ENCODE data around the gene IGFBPL1.
"Not testable (repeated sequence)": the region's sequence is repeated elsewhere in the genome, so short reads cannot be mapped to it uniquely, and the experiment has no call there.

The IGFBPL1 gene

DNA sequence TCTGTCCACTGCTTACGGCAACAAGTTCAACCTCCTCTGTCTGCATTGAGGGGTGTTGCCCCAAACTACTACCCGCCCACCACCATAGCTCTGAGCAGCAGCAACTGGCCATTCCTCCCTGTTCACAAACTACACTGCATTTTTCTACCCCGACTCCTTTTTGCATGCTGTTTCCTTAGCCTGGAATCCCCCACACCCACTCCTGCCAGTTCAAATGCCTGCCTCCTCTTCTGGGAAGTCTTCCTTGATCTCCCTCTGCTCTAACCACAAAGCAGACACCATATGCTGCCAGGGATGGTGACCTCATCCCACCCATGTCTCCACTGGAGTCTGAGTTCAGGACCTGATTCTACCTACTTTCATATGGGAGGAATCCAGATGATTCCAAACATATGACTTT lies 18.5 kb downstream of the IGFBPL1 start:
- Histone ChIP-seq H3K9me3 (no peaks in the 10 kb centered on the region), H3K4me1 (peaks cover 0 to 3% (median 0%) of the 10 kb centered on the region in 4 donors), H3K4me3 (no peak overlapping the region), H3K27me3 (no peaks in the 10 kb centered on the region), H3K27ac (no peak overlapping the region), H3K36me3 (peaks cover 0 to 8% (median 3%) of the 10 kb centered on the region in 3 donors)
- DNase-seq: no peak
- intact Hi-C loops (cut with DNase I; ENCODE audit: low total_unique reads): loop anchor here (10.0 kb wide), 1 partner anchor 391 kb away; no protein-coding TSS in a partner anchor
- TF ChIP-seq, protein P1, sequence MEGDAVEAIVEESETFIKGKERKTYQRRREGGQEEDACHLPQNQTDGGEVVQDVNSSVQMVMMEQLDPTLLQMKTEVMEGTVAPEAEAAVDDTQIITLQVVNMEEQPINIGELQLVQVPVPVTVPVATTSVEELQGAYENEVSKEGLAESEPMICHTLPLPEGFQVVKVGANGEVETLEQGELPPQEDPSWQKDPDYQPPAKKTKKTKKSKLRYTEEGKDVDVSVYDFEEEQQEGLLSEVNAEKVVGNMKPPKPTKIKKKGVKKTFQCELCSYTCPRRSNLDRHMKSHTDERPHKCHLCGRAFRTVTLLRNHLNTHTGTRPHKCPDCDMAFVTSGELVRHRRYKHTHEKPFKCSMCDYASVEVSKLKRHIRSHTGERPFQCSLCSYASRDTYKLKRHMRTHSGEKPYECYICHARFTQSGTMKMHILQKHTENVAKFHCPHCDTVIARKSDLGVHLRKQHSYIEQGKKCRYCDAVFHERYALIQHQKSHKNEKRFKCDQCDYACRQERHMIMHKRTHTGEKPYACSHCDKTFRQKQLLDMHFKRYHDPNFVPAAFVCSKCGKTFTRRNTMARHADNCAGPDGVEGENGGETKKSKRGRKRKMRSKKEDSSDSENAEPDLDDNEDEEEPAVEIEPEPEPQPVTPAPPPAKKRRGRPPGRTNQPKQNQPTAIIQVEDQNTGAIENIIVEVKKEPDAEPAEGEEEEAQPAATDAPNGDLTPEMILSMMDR (IDR thresholded peaks at IDR 0.05): no peak

GRCh38 chr9:38404314-38404713 lies 19.9 kb downstream of the IGFBPL1 start:
- intact Hi-C loops (cut with DNase I; ENCODE audit: low total_unique reads): loop anchor here (10.0 kb wide), 1 partner anchor 390 kb away; no protein-coding TSS in a partner anchor
- Histone ChIP-seq H3K27me3 (no peaks in the 10 kb centered on the region), H3K36me3 (peaks cover 0 to 8% (median 3%) of the 10 kb centered on the region in 3 donors), H3K27ac (no peak overlapping the region), H3K4me1 (peaks cover 0 to 14% (median 7%) of the 10 kb centered on the region in 4 donors), H3K9me3 (no peaks in the 10 kb centered on the region), H3K4me3 (no peak overlapping the region)
- no peak for DNase-seq
- TF ChIP-seq, protein P1 (IDR thresholded peaks at IDR 0.05): no peak

DNA sequence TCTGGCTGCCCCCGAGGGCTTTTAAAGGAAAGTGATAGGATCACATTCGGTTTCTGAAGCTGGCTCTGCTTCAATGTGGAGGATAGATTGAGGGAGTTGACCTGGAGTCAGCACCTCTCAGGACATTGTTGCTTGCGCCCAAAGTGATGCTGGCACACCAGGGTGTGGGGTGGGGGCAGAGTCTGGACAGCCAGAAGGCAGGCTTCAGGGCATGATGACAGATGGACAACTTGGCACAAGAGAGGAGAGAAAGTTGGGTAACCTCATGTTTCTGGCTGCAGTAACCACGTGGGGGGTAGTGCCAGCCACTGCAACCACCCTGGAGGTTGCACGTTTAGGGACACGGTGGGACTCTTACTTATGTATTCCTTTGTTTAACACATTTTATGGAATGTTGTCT lies 22.3 kb downstream of the IGFBPL1 start:
- TF ChIP-seq, protein P1 (IDR thresholded peaks at IDR 0.05): no peak
- Histone ChIP-seq H3K27ac (no peak overlapping the region), H3K4me1 (peaks cover 0 to 33% (median 10%) of the 10 kb centered on the region in 4 donors), H3K4me3 (no peak overlapping the region), H3K36me3 (peaks cover 22 to 24% (median 23%) of the 10 kb centered on the region in 3 donors), H3K9me3 (no peaks in the 10 kb centered on the region), H3K27me3 (no peaks in the 10 kb centered on the region)
- intact Hi-C loops (cut with DNase I; ENCODE audit: low total_unique reads): loop anchor here (2.0 to 10.0 kb wide), 2 partner anchors 29 to 387 kb away; no protein-coding TSS in a partner anchor
- no peak for DNase-seq

- H3K36me3 ChIP-seq: peaks cover 38 to 49% (median 42%) of the 10 kb centered on the region in 3 donors
- H3K27ac ChIP-seq: peak overlapping the region in 1 of 2 donors; percentile 52
- H3K4me3 ChIP-seq; intact Hi-C loops (cut with DNase I; ENCODE audit: low total_unique reads); H3K9me3 ChIP-seq; H3K27me3 ChIP-seq; DNase-seq: not testable (repeated sequence)
- peaks cover 0 to 62% (median 36%) of the 10 kb centered on the region in 4 donors for H3K4me1 ChIP-seq
Measured at GRCh38 chr9:38399191-38399590, 25.1 kb downstream of the IGFBPL1 start.

GRCh38 chr9:38396371-38396671 lies 27.9 kb downstream of the IGFBPL1 start:
- Histone ChIP-seq H3K27ac (peak overlapping the region in 1 of 2 donors; percentile 97), H3K27me3 (no peaks in the 10 kb centered on the region), H3K4me3 (no peak overlapping the region), H3K9me3 (no peaks in the 10 kb centered on the region), H3K4me1 (peaks cover 0 to 84% (median 46%) of the 10 kb centered on the region in 4 donors), H3K36me3 (peaks cover 38 to 49% (median 42%) of the 10 kb centered on the region in 3 donors)
- intact Hi-C loops (cut with DNase I; ENCODE audit: low total_unique reads): no loop called here
- no peak for DNase-seq
- TF ChIP-seq, protein P1 (IDR thresholded peaks at IDR 0.05): no peak

GRCh38 chr9:38395653-38396370 lies 28.4 kb downstream of the IGFBPL1 start:
- Histone ChIP-seq H3K27ac (peak overlapping the region; percentile 91 to 97), H3K36me3 (peaks cover 38 to 49% (median 42%) of the 10 kb centered on the region in 3 donors), H3K9me3 (no peaks in the 10 kb centered on the region), H3K27me3 (no peaks in the 10 kb centered on the region), H3K4me3 (peak overlapping the region in 1 of 2 donors; percentile 93), H3K4me1 (peaks cover 0 to 87% (median 50%) of the 10 kb centered on the region in 4 donors)
- no peak for DNase-seq
- TF ChIP-seq, protein P1 (IDR thresholded peaks at IDR 0.05): no peak
- intact Hi-C loops (cut with DNase I; ENCODE audit: low total_unique reads): no loop called here
